ENCODE measurements around the gene AKT3.
"Not testable (repeated sequence)": the region's sequence is repeated elsewhere in the genome, so short reads cannot be mapped to it uniquely, and the experiment has no call there.

Gene AKT3

GRCh38 chr1:243772361-243773050 is 77.5 kb downstream of the AKT3 start:
- DNase-seq: not testable (repeated sequence)

- DNase-seq: no peak
These were observed 79.2 kb downstream of the AKT3 start for GRCh38 chr1:243770860-243771259.

GRCh38 chr1:243765676-243766075 is 84.4 kb downstream of the AKT3 start:
- DNase-seq: no peak

GRCh38 chr1:243763806-243764205 is 86.2 kb downstream of the AKT3 start:
- DNase-seq: peak; percentile 100

- DNase-seq: no peak
These were observed 91.4 kb downstream of the AKT3 start for GRCh38 chr1:243758647-243759046.

GRCh38 chr1:243756529-243756928 is 93.5 kb downstream of the AKT3 start:
- no peak for DNase-seq

- no peak for DNase-seq
These were observed 95.7 kb downstream of the AKT3 start for GRCh38 chr1:243754348-243754747.

- DNase-seq: no peak
These were observed 98.5 kb downstream of the AKT3 start for GRCh38 chr1:243751506-243751905.

- DNase-seq: peak; percentile 100
These were observed 101.2 kb downstream of the AKT3 start for GRCh38 chr1:243748706-243749283.

- DNase-seq: peak; percentile 97
These were observed 101.8 kb downstream of the AKT3 start for GRCh38 chr1:243748227-243748626.

- DNase-seq: no peak
These were observed 103.3 kb downstream of the AKT3 start for GRCh38 chr1:243746751-243747150.

GRCh38 chr1:243745356-243745755 is 104.7 kb downstream of the AKT3 start:
- no peak for DNase-seq

GRCh38 chr1:243742819-243743218 is 107.2 kb downstream of the AKT3 start:
- no peak for DNase-seq

- no peak for DNase-seq
These were observed 109.6 kb downstream of the AKT3 start for GRCh38 chr1:243740255-243740999.

- DNase-seq: no peak
These were observed 110.6 kb downstream of the AKT3 start for GRCh38 chr1:243739335-243740003.

GRCh38 chr1:243738020-243738419 is 112.0 kb downstream of the AKT3 start:
- DNase-seq: no peak

GRCh38 chr1:243735457-243735856 is 114.6 kb downstream of the AKT3 start:
- DNase-seq: no peak

GRCh38 chr1:243734308-243734695 is 115.7 kb downstream of the AKT3 start:
- peak; percentile 97 for DNase-seq

GRCh38 chr1:243733670-243734307 is 116.3 kb downstream of the AKT3 start:
- no peak for DNase-seq

- no peak for DNase-seq
These were observed 117.4 kb downstream of the AKT3 start for GRCh38 chr1:243732637-243733036.

GRCh38 chr1:243731974-243732625 is 117.9 kb downstream of the AKT3 start:
- no peak for DNase-seq

GRCh38 chr1:243731301-243731891 is 118.6 kb downstream of the AKT3 start:
- no peak for DNase-seq
